Panc1 (cell line): ENCODE results near the gene HTR2B. TPM values are rescaled to one million over a fixed set of nuclear protein-coding genes. Genes with fewer than 3 reads are reported as not detected.

Experiments
- ATAC-seq: fragments of 200-7000 bp; cut with Tn5 transposase; 2 replicates; pipeline ENCODE4 v1.9.1; 2020; ENCODE audit warnings: mild to moderate bottlenecking, moderate library complexity
- BruUV-seq: library from RNA; stranded (reverse); fragments of 400-500 nt; replicated peaks from 2 replicates; lab custom pipeline; 2021; lab: Mats Ljungman, UMichigan
- CTCF ChIA-PET: fragments of 300-600 bp; sonication (Branson Sonifier 250); formaldehyde crosslinking; loops from one replicate; lab custom pipeline; 2022; ENCODE audit warnings: antibody characterized with exemption; lab: Charles Lee
- POLR2A ChIA-PET: fragments of 300-600 bp; sonication (Branson Sonifier 250); formaldehyde crosslinking; loops from one replicate; lab custom pipeline; 2022; ENCODE audit warnings: antibody characterized with exemption; lab: Charles Lee
- DNase-seq: peaks from one replicate; pipeline ENCODE4 v3.0.0-alpha.2; 2010; ENCODE audit warnings: low read depth, low spot score
- H3K27ac ChIP-seq: 2 replicates; pipeline ENCODE4 v1.5.1; 2011; ENCODE audit warnings: mild to moderate bottlenecking, low read length, inconsistent platforms
- H3K27me3 ChIP-seq: fragments of 200-500 bp; sonication (Bioruptor generic); 2 replicates; pipeline ENCODE4 v1.6.0; 2014; ENCODE audit warnings: low read length, inconsistent platforms; ENCODE audit not compliant: control insufficient read depth, insufficient read depth
- H3K36me3 ChIP-seq: fragments of 200-500 bp; sonication (Bioruptor generic); 2 replicates; pipeline ENCODE4 v1.5.1; 2014; ENCODE audit warnings: inconsistent platforms, mild to moderate bottlenecking, low read length, moderate library complexity; ENCODE audit not compliant: control insufficient read depth, insufficient read depth
- H3K4me1 ChIP-seq: 2 replicates; pipeline ENCODE4 v1.5.1; 2011; ENCODE audit warnings: inconsistent platforms, mild to moderate bottlenecking, low read length, moderate library complexity; ENCODE audit not compliant: control insufficient read depth, insufficient read depth
- H3K4me3 ChIP-seq, 2 experiments: 2 replicates each; pipeline ENCODE4 v1.5.1; 2011 to 2012; ENCODE audit warnings: low read depth in 2 of 2, low read length in 2 of 2, mild to moderate bottlenecking in 2 of 2, inconsistent platforms in 1 of 2, moderate library complexity in 1 of 2
- H3K9me3 ChIP-seq: fragments of 200-500 bp; sonication (Bioruptor generic); 2 replicates; pipeline ENCODE4 v1.5.1; 2014; ENCODE audit warnings: low read depth, mild to moderate bottlenecking, inconsistent platforms, low read length, moderate library complexity; ENCODE audit not compliant: control insufficient read depth, insufficient read depth
- POLR2AphosphoS5 ChIP-seq: IDR thresholded peaks from 2 replicates; pipeline ENCODE4 v1.6.1; 2012; ENCODE audit warnings: mild to moderate bottlenecking, low read depth, low read length, moderate library complexity
- SIN3A ChIP-seq: IDR thresholded peaks from 2 replicates; pipeline ENCODE4 v1.6.1; 2012; ENCODE audit warnings: low read depth, mild to moderate bottlenecking, low read length, moderate library complexity, borderline replicate concordance; ENCODE audit not compliant: insufficient read depth
- TCF7L2 ChIP-seq: IDR thresholded peaks from 2 replicates; pipeline ENCODE4 v1.6.1; 2011; ENCODE audit warnings: mild to moderate bottlenecking, low read depth, low read length, inconsistent platforms
- in situ Hi-C: cut with HindIII; loops from 2 replicates; pipeline ENCODE4 v1.10.0; 2016; ENCODE audit warnings: low sequenced_read_pairs, low pct_unique_long_range_greater_than_20kb
- intact Hi-C: fragments of 100-400 bp; cut with micrococcal nuclease; formaldehyde crosslinking; loops from one replicate; pipeline ENCODE4 v1.10.0; 2022; ENCODE audit not compliant: unreplicated experiment
- total RNA-seq: library from RNA; stranded (reverse); gene quantifications from one replicate; pipeline ENCODE4 v1.2.1, GENCODE V29; 2021; ENCODE audit not compliant: unreplicated experiment
- TF ChIP-seq, protein P1 (sequence below), 2 experiments: IDR thresholded peaks; 2 replicates each; pipeline ENCODE4 v1.6.1; 2011 to 2012; ENCODE audit warnings: low read depth in 2 of 2, control low read depth in 1 of 2, low read length in 1 of 2, mild to moderate bottlenecking in 1 of 2, moderate library complexity in 1 of 2; ENCODE audit not compliant: insufficient read depth in 1 of 2
- TF ChIP-seq, protein P2 (sequence below): fragments of 450-650 bp; IDR thresholded peaks from 2 replicates; pipeline ENCODE4 v1.5.1; 2017; ENCODE audit warnings: mild to moderate bottlenecking

The HTR2B gene
- total RNA-seq, 1 experiment from 2014 or later: not detected

DNA sequence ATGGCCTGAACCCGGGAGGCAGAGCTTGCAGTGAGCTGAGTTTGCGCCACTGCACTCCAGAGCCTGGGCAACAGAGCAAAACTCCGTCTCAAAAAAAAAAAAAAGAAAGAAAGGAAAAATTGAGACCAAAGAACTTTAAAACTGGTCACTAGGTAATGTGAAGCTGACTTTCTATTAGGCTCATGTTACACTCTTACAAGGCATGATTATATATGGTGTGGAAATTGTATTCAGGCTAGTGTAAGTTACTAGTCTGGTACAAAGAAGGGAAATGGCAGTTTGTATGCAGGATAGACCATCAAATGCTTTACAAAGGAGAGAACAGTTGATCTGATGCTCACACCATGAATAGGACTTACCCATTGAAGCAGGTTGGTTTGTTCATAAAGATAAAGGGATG is 38.2 kb upstream of the HTR2B start:
- ChIA-PET POLR2A (interaction anchor here (0.6 kb wide), 1 partner anchor 23 kb away, joined by 3 read pairs; no protein-coding TSS in a partner anchor), CTCF (no interaction called here)
- no peak overlapping the region for H3K4me3 ChIP-seq
- peaks cover 55% of the 10 kb centered on the region for H3K36me3 ChIP-seq
- H3K27ac ChIP-seq: 0 out of 2 replicates have a peak overlapping the region, but pooled peaks have one; percentile 52
- H3K4me1 ChIP-seq: peaks cover 12% of the 10 kb centered on the region
- no peaks in the 10 kb centered on the region for H3K27me3 ChIP-seq
- DNase-seq (no peak), ATAC-seq (0 out of 2 replicates have a peak, but pooled peaks have one; percentile 45)
- in situ Hi-C loops: no loop called here
- BruUV-seq: no TSS peak
- no peak for TF ChIP-seq SIN3A
- intact Hi-C loops: no loop called here
- no peaks in the 10 kb centered on the region for H3K9me3 ChIP-seq

DNA sequence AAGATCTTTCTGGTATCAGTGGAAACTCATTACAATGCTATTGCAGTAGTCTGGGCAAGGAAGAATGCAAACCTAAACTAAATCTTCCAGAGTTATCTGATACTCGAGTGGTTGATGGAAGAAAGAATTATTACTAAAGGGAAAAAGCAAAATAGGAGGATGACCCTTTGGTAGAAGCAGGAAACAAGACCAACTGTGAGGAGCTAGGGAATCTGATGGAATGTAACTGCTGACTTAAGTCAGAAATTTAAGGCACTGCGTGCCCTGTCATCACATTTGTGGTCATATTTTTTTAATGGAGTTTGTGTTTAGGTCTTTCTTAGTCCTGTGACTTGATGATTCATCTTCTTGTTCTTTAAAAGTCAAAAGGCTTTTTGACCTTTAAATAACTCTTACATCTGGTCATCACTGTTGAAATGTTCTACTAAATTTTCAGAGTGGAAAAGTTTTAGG is 37.1 kb upstream of the HTR2B start:
- BruUV-seq: no TSS peak
- H3K36me3 ChIP-seq: peaks cover 52% of the 10 kb centered on the region
- no peaks in the 10 kb centered on the region for H3K9me3 ChIP-seq
- in situ Hi-C loops (no loop called here), intact Hi-C loops (no loop called here)
- peaks cover 12% of the 10 kb centered on the region for H3K4me1 ChIP-seq
- TF ChIP-seq, protein P1, sequence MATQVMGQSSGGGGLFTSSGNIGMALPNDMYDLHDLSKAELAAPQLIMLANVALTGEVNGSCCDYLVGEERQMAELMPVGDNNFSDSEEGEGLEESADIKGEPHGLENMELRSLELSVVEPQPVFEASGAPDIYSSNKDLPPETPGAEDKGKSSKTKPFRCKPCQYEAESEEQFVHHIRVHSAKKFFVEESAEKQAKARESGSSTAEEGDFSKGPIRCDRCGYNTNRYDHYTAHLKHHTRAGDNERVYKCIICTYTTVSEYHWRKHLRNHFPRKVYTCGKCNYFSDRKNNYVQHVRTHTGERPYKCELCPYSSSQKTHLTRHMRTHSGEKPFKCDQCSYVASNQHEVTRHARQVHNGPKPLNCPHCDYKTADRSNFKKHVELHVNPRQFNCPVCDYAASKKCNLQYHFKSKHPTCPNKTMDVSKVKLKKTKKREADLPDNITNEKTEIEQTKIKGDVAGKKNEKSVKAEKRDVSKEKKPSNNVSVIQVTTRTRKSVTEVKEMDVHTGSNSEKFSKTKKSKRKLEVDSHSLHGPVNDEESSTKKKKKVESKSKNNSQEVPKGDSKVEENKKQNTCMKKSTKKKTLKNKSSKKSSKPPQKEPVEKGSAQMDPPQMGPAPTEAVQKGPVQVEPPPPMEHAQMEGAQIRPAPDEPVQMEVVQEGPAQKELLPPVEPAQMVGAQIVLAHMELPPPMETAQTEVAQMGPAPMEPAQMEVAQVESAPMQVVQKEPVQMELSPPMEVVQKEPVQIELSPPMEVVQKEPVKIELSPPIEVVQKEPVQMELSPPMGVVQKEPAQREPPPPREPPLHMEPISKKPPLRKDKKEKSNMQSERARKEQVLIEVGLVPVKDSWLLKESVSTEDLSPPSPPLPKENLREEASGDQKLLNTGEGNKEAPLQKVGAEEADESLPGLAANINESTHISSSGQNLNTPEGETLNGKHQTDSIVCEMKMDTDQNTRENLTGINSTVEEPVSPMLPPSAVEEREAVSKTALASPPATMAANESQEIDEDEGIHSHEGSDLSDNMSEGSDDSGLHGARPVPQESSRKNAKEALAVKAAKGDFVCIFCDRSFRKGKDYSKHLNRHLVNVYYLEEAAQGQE (IDR thresholded peaks at IDR 0.05; ENCODE audit: insufficient read depth in 1 of 2, low read depth in 2 of 2, low read length in 1 of 2): no peak
- TF ChIP-seq TCF7L2 (no peak), POLR2AphosphoS5 (no peak), SIN3A (no peak)
- TF ChIP-seq, protein P2, sequence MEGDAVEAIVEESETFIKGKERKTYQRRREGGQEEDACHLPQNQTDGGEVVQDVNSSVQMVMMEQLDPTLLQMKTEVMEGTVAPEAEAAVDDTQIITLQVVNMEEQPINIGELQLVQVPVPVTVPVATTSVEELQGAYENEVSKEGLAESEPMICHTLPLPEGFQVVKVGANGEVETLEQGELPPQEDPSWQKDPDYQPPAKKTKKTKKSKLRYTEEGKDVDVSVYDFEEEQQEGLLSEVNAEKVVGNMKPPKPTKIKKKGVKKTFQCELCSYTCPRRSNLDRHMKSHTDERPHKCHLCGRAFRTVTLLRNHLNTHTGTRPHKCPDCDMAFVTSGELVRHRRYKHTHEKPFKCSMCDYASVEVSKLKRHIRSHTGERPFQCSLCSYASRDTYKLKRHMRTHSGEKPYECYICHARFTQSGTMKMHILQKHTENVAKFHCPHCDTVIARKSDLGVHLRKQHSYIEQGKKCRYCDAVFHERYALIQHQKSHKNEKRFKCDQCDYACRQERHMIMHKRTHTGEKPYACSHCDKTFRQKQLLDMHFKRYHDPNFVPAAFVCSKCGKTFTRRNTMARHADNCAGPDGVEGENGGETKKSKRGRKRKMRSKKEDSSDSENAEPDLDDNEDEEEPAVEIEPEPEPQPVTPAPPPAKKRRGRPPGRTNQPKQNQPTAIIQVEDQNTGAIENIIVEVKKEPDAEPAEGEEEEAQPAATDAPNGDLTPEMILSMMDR: no peak
- H3K4me3 ChIP-seq: no peak overlapping the region
- peak; percentile 87 for ATAC-seq
- ChIA-PET POLR2A (no interaction called here), CTCF (no interaction called here)
- peak; percentile 81 for DNase-seq
- no peaks in the 10 kb centered on the region for H3K27me3 ChIP-seq
- peak overlapping the region; percentile 66 for H3K27ac ChIP-seq

DNA sequence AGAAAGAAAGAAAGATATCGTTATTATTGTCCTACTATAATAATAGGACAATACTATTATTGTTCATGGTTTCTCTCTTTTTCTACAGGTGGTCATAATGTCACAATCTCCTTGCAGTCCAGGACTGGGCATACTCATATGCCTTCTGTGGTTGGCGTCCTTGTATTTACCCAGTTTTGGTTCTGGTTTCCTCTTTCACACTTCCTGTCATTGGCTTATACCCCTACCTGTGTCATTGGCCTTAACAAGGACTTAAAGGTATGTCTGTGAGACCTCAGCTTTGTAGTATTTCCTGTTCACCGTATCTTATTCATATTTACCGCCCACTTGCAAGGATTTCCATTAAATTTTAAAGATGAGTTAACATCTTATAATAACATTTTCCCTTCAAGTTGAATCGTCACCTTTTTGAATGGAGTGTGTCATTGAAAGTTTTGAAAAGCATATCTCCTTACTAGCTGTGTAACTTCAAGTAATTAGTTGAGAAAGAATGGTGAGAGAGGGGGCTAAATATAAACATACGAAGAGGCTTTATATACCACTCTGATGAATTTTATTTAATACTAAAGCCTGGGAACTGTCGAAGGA is 36.5 kb upstream of the HTR2B start:
- H3K27me3 ChIP-seq: no peaks in the 10 kb centered on the region
- CTCF ChIA-PET: no interaction called here
- peaks cover 12% of the 10 kb centered on the region for H3K4me1 ChIP-seq
- no TSS peak for BruUV-seq
- POLR2A ChIA-PET: no interaction called here
- in situ Hi-C loops (no loop called here), intact Hi-C loops (no loop called here)
- TF ChIP-seq SIN3A (no peak), TCF7L2 (no peak), POLR2AphosphoS5 (no peak)
- TF ChIP-seq, protein P2: no peak
- TF ChIP-seq, protein P1 (IDR thresholded peaks at IDR 0.05; ENCODE audit: insufficient read depth in 1 of 2, low read depth in 2 of 2, low read length in 1 of 2): no peak
- no peaks in the 10 kb centered on the region for H3K9me3 ChIP-seq
- peaks cover 53% of the 10 kb centered on the region for H3K36me3 ChIP-seq
- ATAC-seq (no peak), DNase-seq (no peak)
- H3K4me3 ChIP-seq: no peak overlapping the region
- peak overlapping the region; percentile 66 for H3K27ac ChIP-seq
